HG02973 (cell line): ENCODE data around the gene PPA1.
"Not testable (repeated sequence)": the region's sequence is repeated elsewhere in the genome, so short reads cannot be mapped to it uniquely, and the experiment has no call there.

ENCODE experiments used
- ATAC-seq: cut with Tn5 transposase; IDR thresholded peaks from one replicate; pipeline ENCODE4 v1.9.1; 2021; ENCODE audit warnings: moderate library complexity; ENCODE audit not compliant: unreplicated experiment

PPA1 gene

DNA sequence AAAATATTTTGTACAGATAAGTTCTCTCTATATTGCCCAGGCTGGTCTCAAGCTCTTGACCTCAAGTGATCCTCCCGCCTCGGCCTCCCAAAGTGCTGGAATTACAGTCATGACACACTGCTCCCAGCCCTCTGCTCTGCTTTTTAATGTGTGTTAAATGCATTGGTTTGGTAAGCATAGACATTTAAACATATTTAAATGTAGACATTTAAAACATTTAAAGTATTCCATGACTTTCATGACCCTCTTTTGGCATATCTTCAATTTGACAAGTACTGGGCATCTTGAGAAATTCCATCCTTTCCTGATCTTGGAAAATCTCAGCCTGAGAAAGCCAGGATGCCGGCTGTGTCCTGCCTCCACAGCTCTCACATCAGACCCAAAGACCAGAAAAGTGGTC, 57.7 kb downstream of the PPA1 start:
- ATAC-seq: no peak

GRCh38 chr10:70174058-70174741, 59.0 kb downstream of the PPA1 start:
- ATAC-seq: no peak

DNA sequence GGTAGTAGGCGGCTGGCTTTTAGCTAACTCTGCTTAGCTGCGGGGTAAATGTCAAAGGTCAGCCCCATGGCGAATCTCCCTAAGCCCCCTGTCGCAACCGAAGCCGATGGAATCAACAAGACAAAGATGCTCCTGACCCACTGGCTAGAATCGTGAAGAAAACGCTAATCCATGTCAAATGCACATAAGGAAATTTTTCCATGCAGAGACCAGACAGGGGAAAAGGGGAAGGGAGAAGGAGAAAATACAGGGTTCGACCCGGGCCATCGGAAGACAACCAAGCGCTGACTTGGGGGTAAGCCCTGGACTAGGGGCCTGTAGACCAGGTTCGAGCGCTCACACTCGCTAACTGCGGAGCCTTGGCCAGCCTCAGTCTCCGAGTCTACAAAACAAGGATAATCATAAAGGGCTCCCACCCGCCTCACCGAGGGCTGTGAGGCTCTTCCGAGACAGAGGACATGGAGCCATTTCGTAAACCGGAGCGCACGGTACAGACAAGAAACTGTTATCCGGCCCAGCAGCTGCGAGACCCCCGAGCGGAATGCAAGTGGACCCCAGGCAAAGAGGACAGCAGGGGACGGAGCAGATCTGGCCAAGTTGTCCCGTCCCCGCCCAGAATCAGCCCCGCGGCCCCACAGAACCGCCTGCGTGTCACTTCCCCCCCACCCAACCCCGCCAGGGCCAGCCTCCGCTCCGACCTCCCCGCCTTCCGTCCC, 63.4 kb downstream of the PPA1 start:
- ATAC-seq: peak; percentile 8

- no peak for ATAC-seq
Measured at GRCh38 chr10:70169011-70169410, 64.2 kb downstream of the PPA1 start.

- ATAC-seq: no peak
Measured at GRCh38 chr10:70167246-70167645, 66.0 kb downstream of the PPA1 start.

- no peak for ATAC-seq
Measured at GRCh38 chr10:70166394-70166793, 66.8 kb downstream of the PPA1 start.

GRCh38 chr10:70164163-70164562, 69.1 kb downstream of the PPA1 start:
- ATAC-seq: no peak

- no peak for ATAC-seq
Measured at GRCh38 chr10:70163448-70163847, 69.8 kb downstream of the PPA1 start.

DNA sequence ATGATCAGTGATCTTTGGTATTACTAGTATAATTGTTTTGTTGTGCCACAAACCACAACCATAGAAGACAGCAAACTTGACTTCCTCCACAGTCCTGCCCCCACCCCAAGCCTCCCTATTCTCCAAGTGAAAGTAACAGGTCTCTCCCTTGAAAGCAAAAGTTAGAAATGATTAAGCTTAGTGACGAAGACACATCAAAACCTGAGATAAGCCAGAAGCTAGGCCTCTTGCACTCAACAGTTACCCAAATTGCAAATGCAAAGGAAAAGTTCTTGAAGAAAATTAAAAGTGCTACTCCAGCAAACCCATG, 70.4 kb downstream of the PPA1 start:
- peak; percentile 77 for ATAC-seq

GRCh38 chr10:70162151-70162891, 70.9 kb downstream of the PPA1 start:
- no peak for ATAC-seq

GRCh38 chr10:70160798-70161197, 72.4 kb downstream of the PPA1 start:
- ATAC-seq: no peak

GRCh38 chr10:70159366-70159765, 73.9 kb downstream of the PPA1 start:
- not testable (repeated sequence) for ATAC-seq

DNA sequence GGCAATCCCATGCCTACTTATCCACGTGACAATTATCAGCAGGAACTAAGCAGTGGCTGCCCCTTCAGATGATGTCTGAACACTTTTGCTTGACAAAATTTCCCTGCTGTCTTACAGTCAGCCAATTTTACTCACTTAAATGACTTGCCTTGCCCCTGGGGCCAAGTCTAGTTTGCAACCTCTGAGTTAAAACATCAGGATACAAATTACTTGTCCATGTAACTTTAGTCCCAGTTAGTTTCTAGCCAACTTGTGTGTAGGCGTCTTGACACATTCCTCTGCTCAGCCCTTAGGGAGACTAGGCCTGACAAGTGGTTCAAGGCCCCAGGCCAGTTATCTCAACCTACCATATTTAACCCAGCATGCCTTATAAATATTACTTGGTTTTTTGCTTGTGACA, 75.1 kb downstream of the PPA1 start:
- ATAC-seq: no peak

DNA sequence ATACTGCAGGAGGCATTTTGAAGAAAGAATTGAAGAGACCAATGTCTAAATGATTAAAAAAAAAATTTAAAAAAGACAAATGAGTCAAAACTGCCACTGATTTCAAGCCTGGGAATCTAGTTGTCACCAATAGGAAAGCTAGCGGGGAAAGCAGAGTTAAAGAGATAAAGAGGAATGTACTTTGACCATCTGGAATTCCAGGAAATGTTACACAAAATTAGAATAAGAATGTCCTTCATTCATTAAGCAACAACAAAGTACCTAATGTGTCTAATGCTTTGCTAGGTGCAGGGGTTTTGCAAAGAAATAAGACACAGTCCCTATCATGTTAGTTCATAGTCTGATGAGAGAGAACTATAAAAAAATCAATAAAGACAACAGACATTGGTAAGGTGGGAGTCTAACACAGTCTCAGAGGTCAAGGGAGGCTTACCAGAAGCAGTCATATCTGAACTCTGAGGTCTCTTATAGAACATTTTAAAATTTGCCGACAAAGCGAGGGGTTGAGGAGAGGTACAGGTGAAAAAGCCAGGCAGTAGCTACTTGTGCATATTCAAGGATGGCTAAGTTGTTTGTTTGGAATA, 77.9 kb downstream of the PPA1 start:
- ATAC-seq: no peak
